Breast epithelium (tissue), 3 donors: ENCODE data around the gene PPP2R5B.

Experiments
- CTCF ChIP-seq, 3 donors: fragments of 450-650 bp; IDR thresholded peaks; one replicate each; pipeline ENCODE4 v1.5.1; 2016 to 2017; ENCODE audit warnings: antibody characterized with exemption in 3 of 3, mild to moderate bottlenecking in 3 of 3, moderate library complexity in 3 of 3
- POLR2AphosphoS5 ChIP-seq, 3 donors: sonication (generic); formaldehyde crosslinking; IDR thresholded peaks; one replicate each; pipeline ENCODE4 v1.6.1; 2017; ENCODE audit warnings: antibody characterized with exemption in 3 of 3

- TF ChIP-seq CTCF (IDR thresholded peaks at IDR 0.05) (no peak), POLR2AphosphoS5 (IDR thresholded peaks at IDR 0.05) (no peak)
These were observed 32.6 kb upstream of the PPP2R5B start for GRCh38 chr11:64891880-64892279.
